ENCODE results near the gene AIMP1. TPM values are rescaled to one million over a fixed set of nuclear protein-coding genes. Genes with fewer than 3 reads are reported as not detected.
"Not testable (repeated sequence)": the region's sequence is repeated elsewhere in the genome, so short reads cannot be mapped to it uniquely, and the experiment has no call there.

AIMP1 gene
- total RNA-seq, 1 experiment from 2014 or later: 29.6 TPM

GRCh38 chr4:106347167-106347566 is 30.8 kb downstream of the AIMP1 start:
- no peak for DNase-seq (ENCODE audit: low read depth)

GRCh38 chr4:106351016-106351415 is 34.7 kb downstream of the AIMP1 start:
- DNase-seq (ENCODE audit: low read depth): no peak

GRCh38 chr4:106353786-106354185 is 37.4 kb downstream of the AIMP1 start:
- DNase-seq (ENCODE audit: low read depth): no peak

DNA sequence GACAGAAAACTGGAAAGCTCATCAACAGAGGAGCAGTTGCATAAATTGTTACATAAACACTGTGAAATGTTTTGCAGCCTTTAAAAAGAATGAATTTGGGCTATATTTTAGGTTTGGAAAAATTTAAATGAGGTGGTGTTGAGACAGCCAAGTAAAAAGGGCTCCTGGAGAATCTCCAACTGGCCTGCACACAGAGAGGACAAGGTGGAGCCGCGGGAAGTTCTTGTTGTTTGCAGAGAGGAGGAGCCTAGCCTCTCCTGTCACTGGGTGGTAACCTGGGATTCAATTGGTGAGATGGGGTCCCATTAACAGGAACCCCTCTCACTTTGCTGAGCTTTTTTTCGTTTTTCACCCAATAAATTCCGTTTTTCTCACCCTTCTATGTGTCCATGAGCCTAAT is 38.8 kb downstream of the AIMP1 start:
- no peak for DNase-seq (ENCODE audit: low read depth)

DNA sequence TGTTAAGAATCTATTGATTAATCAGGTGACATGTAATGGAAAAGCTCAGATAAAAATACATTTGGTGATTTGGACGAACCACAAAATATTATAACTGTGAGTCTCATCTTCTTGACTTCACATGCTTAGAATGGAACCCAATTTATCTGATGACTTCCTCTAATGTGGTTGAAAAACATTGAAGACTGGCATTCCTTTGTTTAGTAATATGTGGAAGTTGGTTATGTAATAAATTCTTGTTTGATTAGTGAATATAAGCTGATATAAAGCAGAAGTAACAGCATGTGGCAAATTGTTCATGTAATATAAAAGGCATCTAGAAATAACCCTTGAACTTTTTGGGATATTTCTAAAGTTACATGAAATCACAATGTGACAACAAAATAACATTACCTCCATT is 42.5 kb downstream of the AIMP1 start:
- peak; percentile 48 for DNase-seq (ENCODE audit: low read depth)

DNA sequence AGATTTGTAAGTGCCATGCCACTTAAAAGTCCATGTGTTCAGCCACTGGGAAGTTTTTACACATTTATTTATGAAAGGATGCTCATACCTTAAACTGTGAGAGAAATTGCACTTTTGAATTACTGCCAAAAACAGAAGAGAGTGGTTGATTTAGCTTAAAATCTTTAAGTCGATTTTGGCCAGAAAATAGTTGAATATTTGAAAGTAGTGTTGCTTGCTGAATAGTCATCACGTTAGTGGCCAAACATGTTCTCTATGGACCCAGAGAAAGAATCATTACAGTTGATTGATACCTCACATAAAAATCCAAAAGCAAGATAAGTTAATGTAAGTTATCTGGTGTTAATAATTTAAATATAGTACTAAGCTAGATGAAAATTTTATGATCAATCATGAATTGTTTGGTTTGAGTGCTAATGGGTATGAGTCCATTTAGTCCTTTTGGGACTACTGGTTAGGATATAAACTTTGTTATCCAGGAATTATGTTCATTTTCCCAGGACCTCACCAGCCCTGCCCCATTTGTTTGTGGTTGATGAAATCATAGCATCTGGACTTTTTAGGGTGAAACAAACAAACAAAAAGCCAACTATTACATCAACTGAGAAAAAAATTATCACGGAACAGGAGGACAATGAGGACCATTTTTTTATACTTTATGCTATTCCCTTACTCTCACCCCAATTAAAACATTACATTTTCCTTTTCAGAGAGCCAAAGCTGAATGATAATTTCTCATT is 45.9 kb downstream of the AIMP1 start:
- DNase-seq (ENCODE audit: low read depth): no peak

DNA sequence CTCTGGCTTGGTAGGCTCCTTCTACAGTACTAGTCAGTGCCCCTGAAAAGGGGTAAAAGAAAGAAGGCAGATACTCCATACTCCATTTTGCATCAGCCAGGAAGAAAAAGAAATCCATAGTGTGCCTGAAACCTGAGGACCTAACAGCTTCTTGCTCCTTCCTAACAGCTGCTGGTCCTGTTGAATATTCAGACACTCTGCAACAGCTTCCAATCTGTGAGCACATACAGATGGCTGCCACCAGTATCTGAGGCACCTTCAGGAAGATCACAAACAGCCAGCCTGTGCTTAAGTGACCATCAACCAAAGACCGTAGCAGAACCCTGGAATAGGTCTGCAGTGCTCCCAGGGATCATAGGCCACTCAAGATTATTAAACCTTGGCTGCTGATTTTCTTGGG is 47.9 kb downstream of the AIMP1 start:
- no peak for DNase-seq (ENCODE audit: low read depth)

- DNase-seq (ENCODE audit: low read depth): peak; percentile 82
Measured at GRCh38 chr4:106365613-106366012, 49.3 kb downstream of the AIMP1 start.

GRCh38 chr4:106366026-106366425 is 49.7 kb downstream of the AIMP1 start:
- no peak for DNase-seq (ENCODE audit: low read depth)

GRCh38 chr4:106367072-106367471 is 50.7 kb downstream of the AIMP1 start:
- no peak for DNase-seq (ENCODE audit: low read depth)

DNA sequence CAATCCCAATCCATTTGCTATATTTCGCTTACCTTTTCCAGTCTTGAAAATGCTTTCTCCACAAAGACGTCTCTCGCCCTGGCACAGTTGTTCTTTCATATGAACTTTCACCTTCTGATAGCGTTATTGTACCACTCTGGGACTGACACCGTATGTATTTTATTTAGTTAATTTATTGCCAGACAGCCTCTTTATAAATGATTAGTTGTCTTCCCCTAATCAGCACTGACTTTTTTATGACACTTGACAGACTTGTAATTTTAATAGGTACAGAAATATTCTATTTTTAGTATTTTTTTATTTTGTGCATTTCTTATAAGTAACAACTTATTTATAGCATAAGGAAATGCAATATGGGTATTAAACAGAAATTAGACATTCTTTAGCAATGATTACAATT is 52.3 kb downstream of the AIMP1 start, which contains the start of gene GIMD1:
GIMD1 (minus strand) TSS at position 101 of the 400 bp plus-strand sequence. CDS start 1,343 bp downstream, outside the sequence.
- DNase-seq (ENCODE audit: low read depth): no peak

- DNase-seq (ENCODE audit: low read depth): peak; percentile 71
Measured at GRCh38 chr4:106369456-106370060, 53.2 kb downstream of the AIMP1 start.

GRCh38 chr4:106370214-106370613 is 53.9 kb downstream of the AIMP1 start:
- DNase-seq (ENCODE audit: low read depth): no peak

DNA sequence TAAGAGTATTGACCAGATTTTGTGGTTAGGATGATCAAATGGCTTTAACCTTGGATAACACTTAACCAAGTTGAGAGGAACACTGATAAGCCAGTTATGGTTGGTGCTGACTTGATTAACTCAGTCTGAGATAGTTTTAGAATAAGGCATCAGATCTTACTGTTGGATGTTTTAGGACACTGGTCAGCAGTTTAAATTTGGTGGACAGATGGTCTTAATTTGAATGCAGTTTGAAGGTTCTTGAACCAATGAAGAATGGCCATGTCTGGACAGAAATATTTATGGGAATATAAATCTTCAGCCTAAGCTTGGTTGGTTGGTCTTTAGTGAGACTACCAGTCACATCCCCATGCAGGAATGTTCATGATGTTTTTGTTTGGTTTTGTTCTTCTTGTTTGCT is 54.8 kb downstream of the AIMP1 start:
- no peak for DNase-seq (ENCODE audit: low read depth)

GRCh38 chr4:106373026-106373425 is 56.7 kb downstream of the AIMP1 start:
- no peak for DNase-seq (ENCODE audit: low read depth)

GRCh38 chr4:106380179-106380578 is 63.8 kb downstream of the AIMP1 start:
- no peak for DNase-seq (ENCODE audit: low read depth)

DNA sequence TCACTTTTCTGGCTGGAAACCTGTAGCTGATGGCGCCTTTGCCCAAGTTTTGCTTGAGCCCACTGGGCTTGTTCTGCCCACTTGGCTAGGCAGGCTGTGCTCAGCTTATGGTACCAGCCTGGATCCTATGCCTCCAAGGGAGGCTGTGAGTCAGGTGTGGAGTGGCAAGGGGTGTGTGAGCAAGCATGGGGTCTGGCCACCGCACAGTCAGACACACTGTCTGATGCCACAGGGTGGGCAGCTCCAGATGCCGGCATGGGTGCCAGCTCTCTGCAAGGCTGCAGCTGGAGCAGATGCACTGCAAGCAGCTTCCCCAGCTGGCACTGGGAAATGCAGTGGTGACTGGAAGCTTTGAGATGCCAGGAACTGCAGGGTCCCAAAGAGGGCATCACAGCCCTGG is 68.5 kb downstream of the AIMP1 start:
- no peak for DNase-seq (ENCODE audit: low read depth)

DNA sequence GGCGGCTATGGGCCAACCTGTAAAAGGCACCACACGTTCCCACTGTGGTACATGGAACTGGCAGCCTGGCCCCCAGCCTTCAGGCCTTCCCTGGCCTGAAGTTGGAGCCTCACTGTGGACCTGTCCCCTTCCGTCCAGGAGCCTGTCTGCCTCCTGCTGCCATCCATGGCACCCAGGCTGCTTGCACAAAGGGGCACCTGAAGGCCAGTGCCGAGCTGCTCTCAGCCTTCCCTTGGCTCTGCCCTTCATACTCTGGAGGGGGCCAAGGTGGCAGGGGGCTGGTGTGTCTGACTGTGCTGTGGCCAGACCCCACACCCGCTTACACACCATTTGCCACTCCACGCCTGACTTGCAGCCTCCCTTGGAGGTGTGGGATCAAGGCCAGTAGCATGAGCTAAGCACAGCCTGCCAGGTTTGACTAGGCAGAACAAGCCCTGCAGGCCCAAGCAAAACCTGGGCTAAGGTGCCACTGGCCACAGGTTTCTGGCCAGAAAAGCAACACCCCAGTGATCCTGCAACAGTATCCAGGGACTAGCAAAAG is 69.6 kb downstream of the AIMP1 start:
- no peak for DNase-seq (ENCODE audit: low read depth)

GRCh38 chr4:106395582-106395981 is 79.2 kb downstream of the AIMP1 start:
- no peak for DNase-seq (ENCODE audit: low read depth)

DNA sequence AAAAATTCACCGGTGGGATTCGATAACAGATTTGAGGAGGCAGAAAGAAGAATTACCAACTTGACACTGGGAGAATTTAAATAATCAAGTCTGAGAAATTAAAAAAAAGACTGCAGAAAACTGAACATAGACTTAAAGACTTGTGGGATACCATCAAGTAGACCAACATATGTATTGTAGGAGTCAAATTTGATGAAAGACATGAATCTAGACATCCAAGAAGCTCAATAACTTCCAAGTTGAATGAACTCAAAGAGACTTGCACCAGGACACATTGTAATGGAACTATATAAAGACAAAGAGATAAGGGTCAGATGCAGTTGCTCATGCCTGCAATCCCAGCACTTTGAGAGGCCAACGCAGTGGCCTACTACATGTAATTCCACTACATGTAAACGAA is 82.5 kb downstream of the AIMP1 start:
- DNase-seq (ENCODE audit: low read depth): not testable (repeated sequence)

All from HT1080 (cell line).